Measurements from ENCODE around the gene GSAP. TPM values are rescaled to one million over a fixed set of nuclear protein-coding genes. Genes with fewer than 3 reads are reported as not detected.

GSAP gene
- polyA plus RNA-seq, 1 of the 3 experiments (the other 2 are of a cell fraction): 5.9 TPM

- no peaks in the 10 kb centered on the region for H3K9me2 ChIP-seq
- WGBS (ENCODE audit: low lambda C conversion rate): 97% methylated on average over 2 of the region's 2 CpGs
- no peak for TF ChIP-seq TAF1 (IDR thresholded peaks at IDR 0.05; ENCODE audit: borderline replicate concordance, low read depth, low read length)
- TF ChIP-seq USF1 (IDR thresholded peaks at IDR 0.05; ENCODE audit: borderline replicate concordance, low read depth): no peak
- no peak for TF ChIP-seq EZH2phosphoT487 (IDR thresholded peaks at IDR 0.05; ENCODE audit: borderline replicate concordance, low read depth)
- TF ChIP-seq ELF1 (IDR thresholded peaks at IDR 0.05): no peak
- no peak for TF ChIP-seq SIN3A (IDR thresholded peaks at IDR 0.05; ENCODE audit: borderline replicate concordance, low read depth, low read length)
- TF ChIP-seq YY1 (IDR thresholded peaks at IDR 0.05; ENCODE audit: low read depth): no peak
- TF ChIP-seq MEF2A (IDR thresholded peaks at IDR 0.05; ENCODE audit: borderline replicate concordance, low read depth): no peak
- TF ChIP-seq TCF12 (IDR thresholded peaks at IDR 0.05): no peak
- TF ChIP-seq USF2 (IDR thresholded peaks at IDR 0.05; ENCODE audit: borderline replicate concordance, low read depth, low read length): no peak
- TF ChIP-seq GABPA (IDR thresholded peaks at IDR 0.05; ENCODE audit: low read depth): no peak
- TF ChIP-seq TEAD4 (IDR thresholded peaks at IDR 0.05; ENCODE audit: borderline replicate concordance, insufficient read depth): no peak
- no peak for TF ChIP-seq RXRA (IDR thresholded peaks at IDR 0.05; ENCODE audit: borderline replicate concordance, low read depth)
- no peak for TF ChIP-seq CTCF (IDR thresholded peaks at IDR 0.05)
- DNase-seq: no peak
- no peaks in the 10 kb centered on the region for H3K79me2 ChIP-seq (ENCODE audit: insufficient read depth)
- no peak overlapping the region for H2AFZ ChIP-seq (ENCODE audit: low read depth)
- H3K27me3 ChIP-seq (ENCODE audit: insufficient read depth): no peaks in the 10 kb centered on the region
- H3K27ac ChIP-seq (ENCODE audit: low read depth in 2 of 2, low read length in 1 of 2): no peak overlapping the region
- POLR2A ChIA-PET: no interaction called here
- CTCF ChIA-PET: interaction anchor here (1.2 kb wide), 1 partner anchor 11 kb away, joined by 3 read pairs; no protein-coding TSS in a partner anchor
- no peaks in the 10 kb centered on the region; a peak in 1 of 4 replicates for H3K4me1 ChIP-seq (ENCODE audit: control insufficient read depth in 1 of 2, insufficient read depth in 2 of 2, low read depth in 1 of 2, low read length in 1 of 2)
- no peaks in the 10 kb centered on the region for H3F3A ChIP-seq (replicated peaks; ENCODE audit: insufficient read depth)
- no peak overlapping the region for H3K9ac ChIP-seq
- no peak overlapping the region for H3K4me2 ChIP-seq
- no peak overlapping the region for H3K4me3 ChIP-seq (ENCODE audit: low read depth in 2 of 2, low read length in 1 of 2)
- H4K20me1 ChIP-seq (ENCODE audit: insufficient read depth): no peaks in the 10 kb centered on the region
- no peaks in the 10 kb centered on the region for H3K9me3 ChIP-seq
- H3K36me3 ChIP-seq (replicated peaks in 1 of 2; ENCODE audit: control insufficient read depth in 1 of 2, insufficient read depth in 2 of 2, low read length in 1 of 2): no peaks in the 10 kb centered on the region
Measured at GRCh38 chr7:77401002-77401401, 15.1 kb downstream of the GSAP start.

GRCh38 chr7:77399816-77400215 is 16.3 kb downstream of the GSAP start:
- no peak for DNase-seq
- Histone ChIP-seq H2AFZ (ENCODE audit: low read depth) (no peak overlapping the region), H3K9ac (no peak overlapping the region), H3K27ac (ENCODE audit: low read depth in 2 of 2, low read length in 1 of 2) (no peak overlapping the region), H3K4me2 (no peak overlapping the region), H3K9me3 (no peaks in the 10 kb centered on the region), H3K36me3 (replicated peaks in 1 of 2; ENCODE audit: control insufficient read depth in 1 of 2, insufficient read depth in 2 of 2, low read length in 1 of 2) (no peaks in the 10 kb centered on the region), H3K4me1 (ENCODE audit: control insufficient read depth in 1 of 2, insufficient read depth in 2 of 2, low read depth in 1 of 2, low read length in 1 of 2) (no peaks in the 10 kb centered on the region; a peak in 1 of 4 replicates), H3K4me3 (ENCODE audit: low read depth in 2 of 2, low read length in 1 of 2) (no peak overlapping the region), H3K27me3 (ENCODE audit: insufficient read depth) (no peaks in the 10 kb centered on the region), H3K9me2 (no peaks in the 10 kb centered on the region), H3K79me2 (ENCODE audit: insufficient read depth) (no peaks in the 10 kb centered on the region), H4K20me1 (ENCODE audit: insufficient read depth) (no peaks in the 10 kb centered on the region), H3F3A (replicated peaks; ENCODE audit: insufficient read depth) (no peaks in the 10 kb centered on the region)
- CTCF ChIA-PET: no interaction called here
- TF ChIP-seq GATA2 (CRISPR knock-in tag; IDR thresholded peaks at IDR 0.05) (no peak), TEAD4 (IDR thresholded peaks at IDR 0.05; ENCODE audit: borderline replicate concordance, insufficient read depth) (no peak), RCOR1 (IDR thresholded peaks at IDR 0.05; ENCODE audit: low read length) (no peak), USF2 (IDR thresholded peaks at IDR 0.05; ENCODE audit: borderline replicate concordance, low read depth, low read length) (no peak), TCF12 (IDR thresholded peaks at IDR 0.05) (no peak), NFIC (IDR thresholded peaks at IDR 0.05; ENCODE audit: borderline replicate concordance) (no peak), MEF2A (IDR thresholded peaks at IDR 0.05; ENCODE audit: borderline replicate concordance, low read depth) (no peak), EZH2phosphoT487 (IDR thresholded peaks at IDR 0.05; ENCODE audit: borderline replicate concordance, low read depth) (no peak), RXRA (IDR thresholded peaks at IDR 0.05; ENCODE audit: borderline replicate concordance, low read depth) (no peak), FOXJ3 (CRISPR knock-in tag; IDR thresholded peaks at IDR 0.05) (no peak), CHD2 (IDR thresholded peaks at IDR 0.05; ENCODE audit: low read length, partially characterized antibody) (no peak), IRF3 (IDR thresholded peaks at IDR 0.05; ENCODE audit: low read depth, low read length) (no peak), ELF1 (IDR thresholded peaks at IDR 0.05) (no peak), NRF1 (IDR thresholded peaks at IDR 0.05; ENCODE audit: low read depth, low read length) (no peak)
- WGBS (ENCODE audit: low lambda C conversion rate): 80% methylated on average over 2 of the region's 2 CpGs
- POLR2A ChIA-PET: interaction anchor here (0.7 kb wide), 1 partner anchor 226 kb away, joined by 3 read pairs; no protein-coding TSS in a partner anchor
